Measurements from ENCODE around the gene LPP. TPM values are rescaled to one million over a fixed set of nuclear protein-coding genes. Genes with fewer than 3 reads are reported as not detected.

The LPP gene
- total and polyA plus RNA-seq, 8 donors: 23.1 to 220 (median 26.7) TPM

DNA sequence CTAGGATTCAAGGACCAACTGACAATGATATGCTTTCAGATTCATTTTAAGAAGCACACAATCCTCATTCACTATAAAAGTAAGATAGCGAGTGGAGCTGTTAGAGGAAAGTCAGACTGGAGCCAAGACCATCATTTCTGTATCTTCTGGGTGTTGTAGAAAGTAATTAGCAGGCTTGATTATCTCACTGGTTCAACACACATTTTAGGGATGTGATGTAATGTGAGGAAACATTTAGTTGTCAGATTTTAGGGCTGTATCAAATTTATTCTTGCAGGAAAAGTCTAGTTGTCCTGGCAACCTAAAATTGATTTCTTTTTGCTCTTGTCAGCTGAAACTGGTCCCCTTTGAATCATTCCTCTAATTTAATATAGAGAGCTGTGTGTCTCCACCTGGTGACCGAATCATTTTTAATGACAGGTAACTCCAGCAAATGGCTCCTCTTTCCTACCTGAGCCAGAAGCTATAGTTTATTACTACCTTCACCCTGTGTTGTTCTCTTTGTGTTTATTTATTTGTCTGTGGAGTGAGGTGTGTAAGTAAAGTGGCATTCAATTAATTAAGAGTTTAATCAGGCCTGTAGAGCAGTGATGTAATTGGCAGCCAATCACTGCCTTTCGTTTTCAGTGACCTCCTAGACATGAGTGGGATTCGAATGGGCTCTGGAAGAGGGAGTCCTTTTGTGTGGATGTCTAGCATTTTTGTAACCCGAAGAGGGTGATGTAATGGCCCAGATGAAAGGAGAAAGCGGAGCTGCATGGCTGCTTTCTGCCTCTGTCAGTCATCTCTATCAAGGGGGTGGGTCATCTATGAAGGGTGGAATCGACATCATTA, 125.8 kb downstream of the LPP start:
- DNase-seq: no peak

GRCh38 chr3:188280627-188281026, 126.7 kb downstream of the LPP start:
- Histone ChIP-seq H3K36me3 (no peaks in the 10 kb centered on the region), H3K4me1 (peaks cover 15 to 26% of the 10 kb centered on the region in 2 donors), H3K27ac (no peak overlapping the region), H3K4me3 (no peak overlapping the region), H3K27me3 (no peaks in the 10 kb centered on the region), H3K9me3 (no peaks in the 10 kb centered on the region)
- DNase-seq (no peak), ATAC-seq (no peak)
- intact Hi-C loops (cut with DNase I): no loop called here
- no peak for TF ChIP-seq CTCF (IDR thresholded peaks at IDR 0.05)

More for the DNA sequence above, 125.8 kb downstream of the LPP start:
- Histone ChIP-seq H3K4me3 (no peak overlapping the region), H3K4me1 (peaks cover 15 to 21% of the 10 kb centered on the region in 2 donors), H3K9me3 (no peaks in the 10 kb centered on the region), H3K27ac (no peak overlapping the region), H3K27me3 (no peaks in the 10 kb centered on the region), H3K36me3 (no peaks in the 10 kb centered on the region)
- TF ChIP-seq CTCF (IDR thresholded peaks at IDR 0.05): no peak
- intact Hi-C loops (cut with DNase I): no loop called here
- ATAC-seq: no peak

- Histone ChIP-seq H3K4me3 (no peak overlapping the region), H3K36me3 (no peaks in the 10 kb centered on the region), H3K27me3 (no peaks in the 10 kb centered on the region), H3K9me3 (no peaks in the 10 kb centered on the region), H3K4me1 (peaks cover 16 to 43% of the 10 kb centered on the region in 2 donors), H3K27ac (peak overlapping the region in 1 of 2 donors; percentile 40)
- peak; percentile 55 for ATAC-seq
- TF ChIP-seq CTCF (IDR thresholded peaks at IDR 0.05): no peak
- intact Hi-C loops (cut with DNase I): no loop called here
- no peak for DNase-seq
Observed at GRCh38 chr3:188282871-188283270, 128.9 kb downstream of the LPP start.

- no peak for TF ChIP-seq CTCF (IDR thresholded peaks at IDR 0.05)
- ATAC-seq (peak; percentile 79), DNase-seq (no peak)
- Histone ChIP-seq H3K36me3 (no peaks in the 10 kb centered on the region), H3K9me3 (no peaks in the 10 kb centered on the region), H3K4me1 (peaks cover 20 to 43% of the 10 kb centered on the region in 2 donors), H3K27me3 (no peaks in the 10 kb centered on the region), H3K27ac (peak overlapping the region in 1 of 2 donors; percentile 40), H3K4me3 (no peak overlapping the region)
- intact Hi-C loops (cut with DNase I): no loop called here
Observed at GRCh38 chr3:188283347-188283746, 129.4 kb downstream of the LPP start.

DNA sequence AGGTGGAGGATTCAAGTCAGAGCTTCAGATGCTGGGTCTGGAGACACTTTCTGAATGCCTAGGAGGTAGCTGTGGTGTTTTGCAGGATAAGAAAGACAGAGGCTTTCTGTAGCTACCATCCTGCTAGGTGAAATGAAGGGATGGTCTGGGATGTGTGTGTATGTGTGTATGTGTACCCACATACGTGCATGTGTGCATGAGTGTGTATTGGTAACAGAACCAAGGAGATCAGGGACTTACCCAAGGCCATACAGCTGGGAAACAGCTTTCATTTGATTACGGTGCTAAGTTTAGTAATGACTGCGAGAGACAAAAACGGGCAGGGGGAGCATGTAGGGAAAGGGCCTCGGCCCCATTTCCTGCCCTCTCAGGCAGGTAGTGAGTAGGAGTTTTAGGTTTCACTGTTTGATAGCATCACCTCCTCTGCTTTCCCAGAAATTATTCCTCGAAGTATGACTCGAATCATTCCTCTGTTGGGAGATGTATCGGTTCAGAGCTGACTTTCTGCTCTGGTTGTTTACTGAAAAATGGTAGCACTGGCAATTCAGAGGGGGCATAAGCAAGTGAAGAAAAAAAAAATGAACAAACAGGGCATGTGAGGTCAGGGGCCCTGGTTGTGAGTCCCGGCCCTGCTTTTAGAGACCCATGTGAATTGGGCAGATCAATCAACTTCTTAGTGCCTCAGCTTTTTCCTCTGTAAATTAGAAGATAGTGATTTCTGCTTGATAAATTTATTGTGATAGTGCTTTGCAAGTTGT, 130.7 kb downstream of the LPP start:
- Histone ChIP-seq H3K27me3 (no peaks in the 10 kb centered on the region), H3K4me3 (no peak overlapping the region), H3K36me3 (no peaks in the 10 kb centered on the region), H3K9me3 (no peaks in the 10 kb centered on the region), H3K27ac (no peak overlapping the region), H3K4me1 (peaks cover 20 to 43% of the 10 kb centered on the region in 2 donors)
- intact Hi-C loops (cut with DNase I): no loop called here
- no peak for TF ChIP-seq CTCF (IDR thresholded peaks at IDR 0.05)
- ATAC-seq: no peak
- no peak for DNase-seq

Measured in left lung (tissue), 10 donors.